ENCODE measurements around the gene ROBO1. TPM values are rescaled to one million over a fixed set of nuclear protein-coding genes. Genes with fewer than 3 reads are reported as not detected.

Gene ROBO1
- total RNA-seq, 3 donors from 2014 or later: 12.7 to 50.7 (median 23.6) TPM

GRCh38 chr3:78831446-78831972 is 936.3 kb downstream of the ROBO1 start:
- Histone ChIP-seq H3K4me3 (no peak overlapping the region), H3K27me3 (no peaks in the 10 kb centered on the region), H3K9me3 (no peaks in the 10 kb centered on the region), H3K27ac (no peak overlapping the region), H3K4me1 (no peaks in the 10 kb centered on the region), H3K36me3 (no peaks in the 10 kb centered on the region)
- no peak for DNase-seq (ENCODE audit: low spot score in 2 of 2)
- TF ChIP-seq CTCF (IDR thresholded peaks at IDR 0.05): no peak
- TF ChIP-seq POLR2A (IDR thresholded peaks at IDR 0.05): no peak
- no peak for TF ChIP-seq POLR2AphosphoS5 (IDR thresholded peaks at IDR 0.05)
- intact Hi-C loops (cut with DNase I; ENCODE audit: low total_unique reads): no loop called here

- Histone ChIP-seq H3K9me3 (no peaks in the 10 kb centered on the region), H3K36me3 (no peaks in the 10 kb centered on the region), H3K4me1 (no peaks in the 10 kb centered on the region), H3K4me3 (no peak overlapping the region), H3K27me3 (no peaks in the 10 kb centered on the region), H3K27ac (no peak overlapping the region)
- no peak for DNase-seq (ENCODE audit: low spot score in 2 of 2)
- intact Hi-C loops (cut with DNase I; ENCODE audit: low total_unique reads): no loop called here
- TF ChIP-seq CTCF (IDR thresholded peaks at IDR 0.05) (no peak), POLR2A (IDR thresholded peaks at IDR 0.05) (no peak), POLR2AphosphoS5 (IDR thresholded peaks at IDR 0.05) (no peak)
Measured at GRCh38 chr3:78830470-78830869, 937.3 kb downstream of the ROBO1 start.

- intact Hi-C loops (cut with DNase I; ENCODE audit: low total_unique reads): no loop called here
Measured at GRCh38 chr3:78827618-78828017, 940.2 kb downstream of the ROBO1 start.

GRCh38 chr3:78825858-78826215 is 942.0 kb downstream of the ROBO1 start:
- no peaks in the 10 kb centered on the region for H3K27me3 ChIP-seq
- no peaks in the 10 kb centered on the region for H3K36me3 ChIP-seq
- no peaks in the 10 kb centered on the region for H3K9me3 ChIP-seq
- no peak for DNase-seq (ENCODE audit: low spot score in 2 of 2)
- TF ChIP-seq CTCF (IDR thresholded peaks at IDR 0.05) (no peak), POLR2A (IDR thresholded peaks at IDR 0.05) (no peak), POLR2AphosphoS5 (IDR thresholded peaks at IDR 0.05) (no peak)
- intact Hi-C loops (cut with DNase I; ENCODE audit: low total_unique reads): no loop called here
- peaks cover 0 to 10% of the 10 kb centered on the region in 2 donors for H3K4me1 ChIP-seq
- no peak overlapping the region for H3K4me3 ChIP-seq
- no peak overlapping the region for H3K27ac ChIP-seq

More at GRCh38 chr3:78827618-78828017, 940.2 kb downstream of the ROBO1 start:
- Histone ChIP-seq H3K27me3 (no peaks in the 10 kb centered on the region), H3K9me3 (no peaks in the 10 kb centered on the region), H3K4me1 (peaks cover 0 to 10% of the 10 kb centered on the region in 2 donors), H3K4me3 (no peak overlapping the region), H3K36me3 (no peaks in the 10 kb centered on the region), H3K27ac (no peak overlapping the region)
- TF ChIP-seq POLR2AphosphoS5 (IDR thresholded peaks at IDR 0.05) (no peak), POLR2A (IDR thresholded peaks at IDR 0.05) (no peak), CTCF (IDR thresholded peaks at IDR 0.05) (no peak)
- no peak for DNase-seq (ENCODE audit: low spot score in 2 of 2)

- Histone ChIP-seq H3K27ac (no peak overlapping the region), H3K27me3 (no peaks in the 10 kb centered on the region), H3K36me3 (no peaks in the 10 kb centered on the region), H3K4me3 (no peak overlapping the region), H3K4me1 (peaks cover 0 to 10% of the 10 kb centered on the region in 2 donors), H3K9me3 (no peaks in the 10 kb centered on the region)
- intact Hi-C loops (cut with DNase I; ENCODE audit: low total_unique reads): no loop called here
- DNase-seq (ENCODE audit: low spot score in 2 of 2): no peak
- TF ChIP-seq CTCF (IDR thresholded peaks at IDR 0.05) (no peak), POLR2AphosphoS5 (IDR thresholded peaks at IDR 0.05) (no peak), POLR2A (IDR thresholded peaks at IDR 0.05) (no peak)
Measured at GRCh38 chr3:78825118-78825857, 942.5 kb downstream of the ROBO1 start.
